GM12872 (cell line): ENCODE measurements around the gene ALDH3B2.

Experiments used
- CTCF ChIP-seq: IDR thresholded peaks from 3 replicates; pipeline ENCODE4 v1.5.1; 2011; ENCODE audit warnings: low read depth, mild to moderate bottlenecking, low read length, moderate library complexity; ENCODE audit not compliant: insufficient read depth

Gene ALDH3B2

GRCh38 chr11:67668192-67668551 is 6.3 kb downstream of the ALDH3B2 start:
- TF ChIP-seq CTCF, result no peak

- TF ChIP-seq CTCF, result no peak
Measured at GRCh38 chr11:67667490-67668191, 6.8 kb downstream of the ALDH3B2 start.

- TF ChIP-seq CTCF, result no peak
Measured at GRCh38 chr11:67666676-67667489, 7.5 kb downstream of the ALDH3B2 start.

GRCh38 chr11:67666303-67666645 is 8.1 kb downstream of the ALDH3B2 start:
- no peak for TF ChIP-seq CTCF

- TF ChIP-seq CTCF, result no peak
Measured at GRCh38 chr11:67665541-67666302, 8.7 kb downstream of the ALDH3B2 start.

GRCh38 chr11:67664696-67665540 is 9.5 kb downstream of the ALDH3B2 start:
- TF ChIP-seq CTCF, result no peak
